RWPE1 (cell line): Measurements from ENCODE around the gene PARL.
A peak's percentile ranks its signal among the peaks of the same experiment; 100 is the strongest.

Source experiments
- CTCF ChIA-PET: fragments of 350-600 bp; sonication (Branson Sonifier 250); formaldehyde crosslinking; extraction: SDS; loops from one replicate; lab custom pipeline; 2021; lab: Yijun Ruan, JAX
- POLR2A ChIA-PET: fragments of 400-600 bp; formaldehyde crosslinking; extraction: SDS; loops from one replicate; lab custom pipeline; 2020; ENCODE audit warnings: antibody characterized with exemption; ENCODE audit not compliant: low non-redundant PET; lab: Yijun Ruan, JAX
- DNase-seq: peaks from one replicate; pipeline ENCODE4 v3.0.0; 2012; ENCODE audit warnings: low spot score
- H3K27ac ChIP-seq: fragments of 450-650 bp; 2 replicates; pipeline ENCODE4 v1.5.1; 2017
- TF ChIP-seq, protein P1 (sequence below): fragments of 450-650 bp; conservative IDR thresholded peaks from 2 replicates; pipeline ENCODE4 v1.5.1; 2017; ENCODE audit warnings: low read depth, mild to moderate bottlenecking

The PARL gene

DNA sequence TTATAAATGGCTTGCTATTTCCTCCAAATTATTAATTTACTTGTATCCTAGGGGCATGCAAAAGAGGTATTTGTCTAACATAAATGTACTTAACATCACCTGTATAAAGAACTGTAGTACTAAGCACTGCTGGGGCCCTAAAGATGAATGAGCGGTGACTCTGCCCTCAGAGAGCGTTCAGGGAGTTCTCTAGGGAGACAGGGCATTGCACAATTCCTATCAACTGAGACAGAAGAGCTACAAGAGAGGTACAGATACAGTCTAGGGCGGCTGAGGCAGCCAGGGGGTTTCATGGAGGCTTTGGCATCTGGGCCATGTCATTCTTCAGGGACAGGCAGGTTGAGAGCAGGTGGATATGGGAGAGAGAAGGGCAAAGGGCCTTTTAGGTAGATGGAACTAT is 39.9 kb upstream of the PARL start:
- peak overlapping the region; percentile 80 for H3K27ac ChIP-seq
- POLR2A ChIA-PET: no interaction called here
- TF ChIP-seq, protein P1, sequence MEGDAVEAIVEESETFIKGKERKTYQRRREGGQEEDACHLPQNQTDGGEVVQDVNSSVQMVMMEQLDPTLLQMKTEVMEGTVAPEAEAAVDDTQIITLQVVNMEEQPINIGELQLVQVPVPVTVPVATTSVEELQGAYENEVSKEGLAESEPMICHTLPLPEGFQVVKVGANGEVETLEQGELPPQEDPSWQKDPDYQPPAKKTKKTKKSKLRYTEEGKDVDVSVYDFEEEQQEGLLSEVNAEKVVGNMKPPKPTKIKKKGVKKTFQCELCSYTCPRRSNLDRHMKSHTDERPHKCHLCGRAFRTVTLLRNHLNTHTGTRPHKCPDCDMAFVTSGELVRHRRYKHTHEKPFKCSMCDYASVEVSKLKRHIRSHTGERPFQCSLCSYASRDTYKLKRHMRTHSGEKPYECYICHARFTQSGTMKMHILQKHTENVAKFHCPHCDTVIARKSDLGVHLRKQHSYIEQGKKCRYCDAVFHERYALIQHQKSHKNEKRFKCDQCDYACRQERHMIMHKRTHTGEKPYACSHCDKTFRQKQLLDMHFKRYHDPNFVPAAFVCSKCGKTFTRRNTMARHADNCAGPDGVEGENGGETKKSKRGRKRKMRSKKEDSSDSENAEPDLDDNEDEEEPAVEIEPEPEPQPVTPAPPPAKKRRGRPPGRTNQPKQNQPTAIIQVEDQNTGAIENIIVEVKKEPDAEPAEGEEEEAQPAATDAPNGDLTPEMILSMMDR: no peak
- DNase-seq: no peak
- CTCF ChIA-PET: interaction anchor here (1.8 kb wide), 1 partner anchor 29 kb away, joined by 5 read pairs; no protein-coding TSS in a partner anchor

DNA sequence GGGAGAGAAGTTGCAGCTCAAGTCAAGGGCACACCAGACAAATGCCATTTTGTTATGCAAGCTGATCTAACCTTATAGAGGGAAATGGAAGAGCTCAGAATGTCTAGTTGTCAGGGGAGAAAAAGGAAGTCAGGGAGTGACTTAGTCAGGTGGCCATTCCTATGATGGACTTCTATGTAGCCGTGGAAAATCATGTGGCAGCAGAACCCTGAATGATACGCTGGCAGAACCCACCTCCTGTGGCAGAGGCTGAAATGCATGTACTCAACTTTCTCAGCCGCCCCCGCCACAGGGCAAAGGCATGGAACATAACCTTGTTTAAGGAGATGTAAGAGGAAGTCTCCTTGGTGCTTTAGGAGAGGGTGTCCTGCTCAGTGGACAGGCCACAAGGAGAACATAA is 37.7 kb upstream of the PARL start:
- DNase-seq: no peak
- ChIA-PET POLR2A (no interaction called here), CTCF (interaction anchor here (0.8 to 1.0 kb wide), 3 partner anchors 26 to 354 kb away, joined by 3 read pairs; no protein-coding TSS in a partner anchor)
- no peak overlapping the region for H3K27ac ChIP-seq
- TF ChIP-seq, protein P1: no peak

DNA sequence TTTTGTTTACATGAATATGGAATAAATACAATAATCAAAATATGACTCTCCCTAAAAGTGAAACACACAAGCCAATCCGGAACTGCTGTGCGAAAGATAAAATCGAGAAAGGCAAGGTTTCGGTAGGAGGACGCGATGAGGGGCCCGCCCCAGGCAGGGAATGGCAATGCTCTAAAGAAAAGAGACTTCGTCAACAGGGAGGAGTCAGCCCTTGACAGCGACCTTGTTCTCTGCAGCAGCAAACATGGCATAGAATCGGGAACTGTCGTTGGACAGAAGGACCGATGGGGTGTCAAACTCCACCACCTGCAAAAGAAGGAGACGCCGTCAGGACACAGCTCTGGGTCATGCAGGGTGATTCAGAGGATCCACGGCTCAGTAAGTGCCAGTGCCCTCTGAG is 36.4 kb upstream of the PARL start:
- TF ChIP-seq, protein P1: no peak
- POLR2A ChIA-PET: no interaction called here
- no peak overlapping the region for H3K27ac ChIP-seq
- CTCF ChIA-PET: no interaction called here
- DNase-seq: no peak

DNA sequence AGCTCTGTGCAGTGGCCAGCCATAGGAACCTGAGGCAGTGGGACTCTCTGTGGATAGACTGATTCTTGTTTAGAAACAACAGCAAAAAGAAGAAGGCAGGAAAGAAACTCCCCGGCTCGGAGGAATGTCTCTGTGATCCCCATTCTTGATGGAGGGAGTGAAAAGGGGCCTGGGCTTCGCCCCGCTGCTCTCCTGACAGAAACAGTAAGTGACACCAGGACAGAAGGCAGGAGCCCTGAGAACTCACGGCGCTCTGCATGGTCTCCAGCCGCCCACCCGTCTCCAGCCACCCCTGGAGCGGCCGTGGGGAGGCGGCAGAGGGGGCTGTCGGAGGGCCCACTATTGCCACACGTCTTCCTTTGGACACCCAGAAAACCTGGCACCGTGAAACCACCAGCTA is 35.7 kb upstream of the PARL start:
- DNase-seq: no peak
- TF ChIP-seq, protein P1: no peak
- no peak overlapping the region for H3K27ac ChIP-seq
- CTCF ChIA-PET: interaction anchor here (1.0 kb wide), 1 partner anchor 36 kb away, joined by 3 read pairs; the partner anchor contains the start of gene PARL
- POLR2A ChIA-PET: no interaction called here

DNA sequence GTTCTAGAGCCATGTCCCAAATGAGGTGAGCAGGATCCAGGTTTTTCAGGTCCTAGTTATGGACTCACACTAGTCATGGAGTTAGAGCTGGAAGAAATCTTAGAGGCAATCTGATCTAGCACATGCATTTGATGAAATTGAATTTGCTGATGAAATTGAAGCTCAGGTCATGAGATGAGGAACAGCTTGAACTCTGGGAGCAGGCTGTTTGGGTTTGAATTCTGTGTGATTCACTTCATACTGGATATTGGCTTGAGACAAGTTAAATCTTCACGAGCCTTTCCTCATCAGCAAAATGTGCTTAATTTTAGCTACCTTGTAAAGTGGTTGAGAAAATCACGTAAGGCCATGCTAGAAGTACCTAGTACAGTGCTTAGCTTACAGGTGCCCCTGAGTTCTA is 33.5 kb upstream of the PARL start:
- TF ChIP-seq, protein P1: no peak
- ChIA-PET CTCF (interaction anchor here (0.5 to 1.8 kb wide), 2 partner anchors 14 to 23 kb away, joined by 3 to 7 read pairs; no protein-coding TSS in a partner anchor), POLR2A (no interaction called here)
- H3K27ac ChIP-seq: no peak overlapping the region
- no peak for DNase-seq

DNA sequence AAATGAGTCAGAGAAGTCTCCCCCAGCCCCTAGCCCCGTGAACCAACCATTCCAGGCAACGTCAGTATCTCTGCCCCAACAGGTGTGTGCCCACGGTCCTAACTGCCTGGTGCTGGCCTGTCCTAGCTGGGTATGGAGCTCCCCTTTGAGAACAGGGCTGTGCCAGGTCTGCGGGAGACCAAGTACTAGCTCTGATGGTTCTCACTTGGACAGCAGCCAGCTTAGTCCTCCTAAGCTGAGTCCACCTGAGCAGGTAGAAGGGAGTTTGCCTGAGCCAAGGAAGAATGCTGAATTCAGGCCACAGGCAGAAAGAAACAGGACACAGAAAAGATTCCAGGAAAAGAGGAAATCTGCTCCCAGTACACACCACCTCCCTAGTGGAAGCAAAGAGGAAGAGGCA is 33.1 kb upstream of the PARL start:
- CTCF ChIA-PET: interaction anchor here (0.6 to 1.8 kb wide), 2 partner anchors 14 to 324 kb away, joined by 4 to 7 read pairs; no protein-coding TSS in a partner anchor
- DNase-seq: no peak
- POLR2A ChIA-PET: no interaction called here
- TF ChIP-seq, protein P1: no peak
- no peak overlapping the region for H3K27ac ChIP-seq
